ENCODE data around the gene CNST.

CNST gene

GRCh38 chr1:246695666-246696065 lies 129.4 kb downstream of the CNST start:
- Histone ChIP-seq H3K79me2 (ENCODE audit: insufficient read depth, low read length) (no peaks in the 10 kb centered on the region), H3K27ac (ENCODE audit: low read depth, low read length) (no peak overlapping the region), H3K27me3 (ENCODE audit: low read length) (no peaks in the 10 kb centered on the region), H3K36me3 (ENCODE audit: low read length) (no peaks in the 10 kb centered on the region), H3K4me2 (ENCODE audit: low read depth, low read length, poor library complexity, severe bottlenecking) (no peak overlapping the region), H3K4me3 (ENCODE audit: insufficient read depth, low read length, poor library complexity, severe bottlenecking) (no peak overlapping the region), H3K9ac (ENCODE audit: low read length) (no peak overlapping the region), H3F3A (ENCODE audit: insufficient read depth) (no peaks in the 10 kb centered on the region), H2AFZ (ENCODE audit: low read depth, low read length, severe bottlenecking) (peak overlapping the region; percentile 64), H4K20me1 (ENCODE audit: low read depth, low read length) (no peaks in the 10 kb centered on the region), H3K9me3 (ENCODE audit: insufficient read depth, low read length) (no peaks in the 10 kb centered on the region), H3K9me2 (replicated peaks; ENCODE audit: insufficient read depth, low read length) (no peaks in the 10 kb centered on the region)
- no peak for TF ChIP-seq EZH2phosphoT487 (conservative IDR thresholded peaks at IDR 0.05; ENCODE audit: low read length)
- no peak for TF ChIP-seq CTCF (IDR thresholded peaks at IDR 0.05; ENCODE audit: insufficient read depth, low read length, poor library complexity, severe bottlenecking)

GRCh38 chr1:246698466-246699094 lies 132.3 kb downstream of the CNST start:
- H4K20me1 ChIP-seq (ENCODE audit: low read depth, low read length), result no peaks in the 10 kb centered on the region
- no peaks in the 10 kb centered on the region for H3K9me3 ChIP-seq (ENCODE audit: insufficient read depth, low read length)
- H3K79me2 ChIP-seq (ENCODE audit: insufficient read depth, low read length), result no peaks in the 10 kb centered on the region
- H2AFZ ChIP-seq (ENCODE audit: low read depth, low read length, severe bottlenecking), result peak overlapping the region; percentile 98
- H3K9me2 ChIP-seq (replicated peaks; ENCODE audit: insufficient read depth, low read length), result no peaks in the 10 kb centered on the region
- TF ChIP-seq CTCF (IDR thresholded peaks at IDR 0.05; ENCODE audit: insufficient read depth, low read length, poor library complexity, severe bottlenecking) (no peak), EZH2phosphoT487 (conservative IDR thresholded peaks at IDR 0.05; ENCODE audit: low read length) (no peak)
- peak overlapping the region; percentile 58 for H3K4me2 ChIP-seq (ENCODE audit: low read depth, low read length, poor library complexity, severe bottlenecking)
- no peaks in the 10 kb centered on the region for H3F3A ChIP-seq (ENCODE audit: insufficient read depth)
- peak overlapping the region; percentile 34 for H3K9ac ChIP-seq (ENCODE audit: low read length)
- no peaks in the 10 kb centered on the region for H3K27me3 ChIP-seq (ENCODE audit: low read length)
- peak overlapping the region; percentile 41 for H3K27ac ChIP-seq (ENCODE audit: low read depth, low read length)
- H3K4me3 ChIP-seq (ENCODE audit: insufficient read depth, low read length, poor library complexity, severe bottlenecking), result peak overlapping the region; percentile 4
- no peaks in the 10 kb centered on the region for H3K36me3 ChIP-seq (ENCODE audit: low read length)

DNA sequence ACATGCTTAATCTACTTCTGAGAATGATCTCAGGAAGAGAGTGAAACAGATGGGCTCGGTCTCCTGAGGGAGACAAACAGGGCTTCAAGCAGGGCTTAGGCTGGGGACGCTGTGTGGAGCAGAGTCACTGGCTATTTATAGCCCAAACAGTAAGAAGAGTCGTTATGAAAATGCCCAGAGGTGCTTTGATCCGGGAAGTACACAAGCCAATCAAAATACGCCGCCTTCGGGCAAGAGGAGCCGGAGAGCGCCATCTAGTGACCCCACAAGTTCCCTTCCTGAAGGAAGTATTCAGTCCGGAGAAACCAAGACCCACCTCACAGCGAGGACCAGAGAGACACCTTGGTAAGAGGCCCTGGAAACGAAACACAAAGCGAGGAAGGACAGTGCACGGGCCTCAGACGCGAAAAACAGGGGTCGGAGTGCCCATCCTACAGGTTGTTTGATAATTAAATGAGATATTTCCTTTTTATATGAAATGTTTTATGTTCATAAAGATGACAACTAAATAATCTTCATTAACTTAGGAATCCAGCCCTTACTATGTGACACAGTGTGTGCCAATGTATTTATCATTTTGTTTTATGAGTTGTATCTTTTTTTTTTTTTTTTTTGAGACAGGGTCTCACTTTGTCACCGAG lies 133.0 kb downstream of the CNST start:
- TF ChIP-seq EZH2phosphoT487 (conservative IDR thresholded peaks at IDR 0.05; ENCODE audit: low read length) (no peak), CTCF (IDR thresholded peaks at IDR 0.05; ENCODE audit: insufficient read depth, low read length, poor library complexity, severe bottlenecking) (peak; percentile 50)
- no peaks in the 10 kb centered on the region for H3K79me2 ChIP-seq (ENCODE audit: insufficient read depth, low read length)
- H3K36me3 ChIP-seq (ENCODE audit: low read length), result no peaks in the 10 kb centered on the region
- peak overlapping the region; percentile 58 for H3K4me2 ChIP-seq (ENCODE audit: low read depth, low read length, poor library complexity, severe bottlenecking)
- no peaks in the 10 kb centered on the region for H3F3A ChIP-seq (ENCODE audit: insufficient read depth)
- no peaks in the 10 kb centered on the region for H4K20me1 ChIP-seq (ENCODE audit: low read depth, low read length)
- H3K9ac ChIP-seq (ENCODE audit: low read length), result peak overlapping the region; percentile 34
- peak overlapping the region; percentile 4 for H3K4me3 ChIP-seq (ENCODE audit: insufficient read depth, low read length, poor library complexity, severe bottlenecking)
- no peaks in the 10 kb centered on the region for H3K9me2 ChIP-seq (replicated peaks; ENCODE audit: insufficient read depth, low read length)
- H3K27me3 ChIP-seq (ENCODE audit: low read length), result no peaks in the 10 kb centered on the region
- peak overlapping the region; percentile 98 for H2AFZ ChIP-seq (ENCODE audit: low read depth, low read length, severe bottlenecking)
- no peaks in the 10 kb centered on the region for H3K9me3 ChIP-seq (ENCODE audit: insufficient read depth, low read length)
- peak overlapping the region; percentile 41 for H3K27ac ChIP-seq (ENCODE audit: low read depth, low read length)

Measured in SU-DHL-6 (cell line).